ENCODE data around the gene CPNE5. TPM values are rescaled to one million over a fixed set of nuclear protein-coding genes. Genes with fewer than 3 reads are reported as not detected.
A peak's percentile ranks its signal among the peaks of the same experiment; 100 is the strongest.

CPNE5 gene
- total and polyA plus RNA-seq, 9 of the 15 experiments (the other 6 are each of a cell fraction or from before 2014, with no cell fraction given): 0.14 to 1.0 (median 0.46) TPM; not detected in 2

DNA sequence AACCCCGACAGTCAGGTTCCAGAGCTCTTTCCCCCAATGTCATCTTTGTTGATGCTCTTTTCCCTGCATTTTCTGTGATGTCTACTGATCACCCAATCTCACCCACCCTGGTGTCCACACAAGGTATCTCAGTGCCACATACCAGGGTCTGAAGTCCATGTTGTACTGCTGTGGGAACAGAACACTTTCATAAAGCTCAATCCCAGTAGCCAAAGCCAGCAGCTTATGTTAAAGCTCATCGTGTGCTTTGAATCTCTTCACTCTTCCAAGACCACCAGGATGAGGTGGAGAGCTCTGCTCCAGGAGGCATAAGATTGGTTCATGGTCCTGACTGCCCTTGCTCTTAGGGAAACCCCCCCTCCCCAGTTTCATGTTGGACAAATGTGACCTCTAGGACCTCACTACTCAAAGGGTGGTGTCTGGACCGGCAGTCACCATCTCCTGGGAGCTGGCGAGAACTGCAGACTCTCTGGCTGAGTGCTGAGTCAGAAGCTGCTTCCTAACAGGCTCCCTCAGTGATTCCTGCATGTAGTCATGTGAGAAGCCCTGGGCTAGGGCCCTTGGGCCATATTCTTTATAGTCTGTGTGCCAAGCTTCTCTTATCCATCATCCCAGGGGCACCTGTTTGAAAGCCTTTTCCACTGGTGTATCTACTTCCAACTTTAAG is 13.4 kb upstream of the CPNE5 start (continued):
- TF ChIP-seq, protein P1, sequence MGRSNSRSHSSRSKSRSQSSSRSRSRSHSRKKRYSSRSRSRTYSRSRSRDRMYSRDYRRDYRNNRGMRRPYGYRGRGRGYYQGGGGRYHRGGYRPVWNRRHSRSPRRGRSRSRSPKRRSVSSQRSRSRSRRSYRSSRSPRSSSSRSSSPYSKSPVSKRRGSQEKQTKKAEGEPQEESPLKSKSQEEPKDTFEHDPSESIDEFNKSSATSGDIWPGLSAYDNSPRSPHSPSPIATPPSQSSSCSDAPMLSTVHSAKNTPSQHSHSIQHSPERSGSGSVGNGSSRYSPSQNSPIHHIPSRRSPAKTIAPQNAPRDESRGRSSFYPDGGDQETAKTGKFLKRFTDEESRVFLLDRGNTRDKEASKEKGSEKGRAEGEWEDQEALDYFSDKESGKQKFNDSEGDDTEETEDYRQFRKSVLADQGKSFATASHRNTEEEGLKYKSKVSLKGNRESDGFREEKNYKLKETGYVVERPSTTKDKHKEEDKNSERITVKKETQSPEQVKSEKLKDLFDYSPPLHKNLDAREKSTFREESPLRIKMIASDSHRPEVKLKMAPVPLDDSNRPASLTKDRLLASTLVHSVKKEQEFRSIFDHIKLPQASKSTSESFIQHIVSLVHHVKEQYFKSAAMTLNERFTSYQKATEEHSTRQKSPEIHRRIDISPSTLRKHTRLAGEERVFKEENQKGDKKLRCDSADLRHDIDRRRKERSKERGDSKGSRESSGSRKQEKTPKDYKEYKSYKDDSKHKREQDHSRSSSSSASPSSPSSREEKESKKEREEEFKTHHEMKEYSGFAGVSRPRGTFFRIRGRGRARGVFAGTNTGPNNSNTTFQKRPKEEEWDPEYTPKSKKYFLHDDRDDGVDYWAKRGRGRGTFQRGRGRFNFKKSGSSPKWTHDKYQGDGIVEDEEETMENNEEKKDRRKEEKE (IDR thresholded peaks at IDR 0.05; ENCODE audit: borderline replicate concordance in 1 of 2, control insufficient read depth in 1 of 2, low read depth in 2 of 2, low read length in 1 of 2): no peak
- TF ChIP-seq ZNF75A (CRISPR knock-in tag; IDR thresholded peaks at IDR 0.05) (no peak), ZZZ3 (IDR thresholded peaks at IDR 0.05) (no peak), ZNF316 (IDR thresholded peaks at IDR 0.05) (peak; percentile 76), CCNT2 (IDR thresholded peaks at IDR 0.05; ENCODE audit: borderline replicate concordance, extremely low read depth, insufficient read length, low read depth, low read length) (no peak), ATF7 (IDR thresholded peaks at IDR 0.05) (no peak), RBBP5 (IDR thresholded peaks at IDR 0.05; ENCODE audit: borderline replicate concordance, insufficient read depth, low read length, poor library complexity, severe bottlenecking) (no peak), GABPB2 (CRISPR knock-in tag; conservative IDR thresholded peaks at IDR 0.05) (no peak), RCOR1 (IDR thresholded peaks at IDR 0.05; ENCODE audit: borderline replicate concordance in 1 of 2, low read depth in 2 of 2, low read length in 2 of 2) (0 out of 4 replicates have a peak, but pooled peaks of 1 of the 2 experiments have one; percentile 22), MBD2 (IDR thresholded peaks at IDR 0.05; ENCODE audit: borderline replicate concordance, low read depth) (no peak), ZNF561 (CRISPR knock-in tag; conservative IDR thresholded peaks at IDR 0.05) (no peak), SP1 (CRISPR knock-in tag; IDR thresholded peaks at IDR 0.05) (no peak), TAF1 (IDR thresholded peaks at IDR 0.05; ENCODE audit: control insufficient read depth, extremely low read depth, insufficient read depth, low read length, severe bottlenecking) (no peak), PRMT5 (CRISPR knock-in tag; IDR thresholded peaks at IDR 0.05) (no peak), RFX5 (IDR thresholded peaks at IDR 0.05; ENCODE audit: low read depth, low read length) (no peak)
- TF ChIP-seq, protein P2, sequence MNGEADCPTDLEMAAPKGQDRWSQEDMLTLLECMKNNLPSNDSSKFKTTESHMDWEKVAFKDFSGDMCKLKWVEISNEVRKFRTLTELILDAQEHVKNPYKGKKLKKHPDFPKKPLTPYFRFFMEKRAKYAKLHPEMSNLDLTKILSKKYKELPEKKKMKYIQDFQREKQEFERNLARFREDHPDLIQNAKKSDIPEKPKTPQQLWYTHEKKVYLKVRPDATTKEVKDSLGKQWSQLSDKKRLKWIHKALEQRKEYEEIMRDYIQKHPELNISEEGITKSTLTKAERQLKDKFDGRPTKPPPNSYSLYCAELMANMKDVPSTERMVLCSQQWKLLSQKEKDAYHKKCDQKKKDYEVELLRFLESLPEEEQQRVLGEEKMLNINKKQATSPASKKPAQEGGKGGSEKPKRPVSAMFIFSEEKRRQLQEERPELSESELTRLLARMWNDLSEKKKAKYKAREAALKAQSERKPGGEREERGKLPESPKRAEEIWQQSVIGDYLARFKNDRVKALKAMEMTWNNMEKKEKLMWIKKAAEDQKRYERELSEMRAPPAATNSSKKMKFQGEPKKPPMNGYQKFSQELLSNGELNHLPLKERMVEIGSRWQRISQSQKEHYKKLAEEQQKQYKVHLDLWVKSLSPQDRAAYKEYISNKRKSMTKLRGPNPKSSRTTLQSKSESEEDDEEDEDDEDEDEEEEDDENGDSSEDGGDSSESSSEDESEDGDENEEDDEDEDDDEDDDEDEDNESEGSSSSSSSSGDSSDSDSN (IDR thresholded peaks at IDR 0.05; ENCODE audit: borderline replicate concordance in 1 of 2, low read depth in 2 of 2, low read length in 2 of 2): no peak
- TF ChIP-seq, protein P3, sequence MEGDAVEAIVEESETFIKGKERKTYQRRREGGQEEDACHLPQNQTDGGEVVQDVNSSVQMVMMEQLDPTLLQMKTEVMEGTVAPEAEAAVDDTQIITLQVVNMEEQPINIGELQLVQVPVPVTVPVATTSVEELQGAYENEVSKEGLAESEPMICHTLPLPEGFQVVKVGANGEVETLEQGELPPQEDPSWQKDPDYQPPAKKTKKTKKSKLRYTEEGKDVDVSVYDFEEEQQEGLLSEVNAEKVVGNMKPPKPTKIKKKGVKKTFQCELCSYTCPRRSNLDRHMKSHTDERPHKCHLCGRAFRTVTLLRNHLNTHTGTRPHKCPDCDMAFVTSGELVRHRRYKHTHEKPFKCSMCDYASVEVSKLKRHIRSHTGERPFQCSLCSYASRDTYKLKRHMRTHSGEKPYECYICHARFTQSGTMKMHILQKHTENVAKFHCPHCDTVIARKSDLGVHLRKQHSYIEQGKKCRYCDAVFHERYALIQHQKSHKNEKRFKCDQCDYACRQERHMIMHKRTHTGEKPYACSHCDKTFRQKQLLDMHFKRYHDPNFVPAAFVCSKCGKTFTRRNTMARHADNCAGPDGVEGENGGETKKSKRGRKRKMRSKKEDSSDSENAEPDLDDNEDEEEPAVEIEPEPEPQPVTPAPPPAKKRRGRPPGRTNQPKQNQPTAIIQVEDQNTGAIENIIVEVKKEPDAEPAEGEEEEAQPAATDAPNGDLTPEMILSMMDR (IDR thresholded peaks at IDR 0.05 in 2 of 3, conservative IDR thresholded peaks at IDR 0.05 in 1 of 3; ENCODE audit: insufficient read depth in 2 of 3, low read depth in 1 of 3, low read length in 3 of 3): peak in 2 of 3 experiments; percentile 29 to 41; a peak in 2 of 6 replicates
